GM18870 (cell line): ENCODE data around the gene TSPY2.
"Not testable (repeated sequence)": the region's sequence is repeated elsewhere in the genome, so short reads cannot be mapped to it uniquely, and the experiment has no call there.

ENCODE experiments used
- ATAC-seq: cut with Tn5 transposase; IDR thresholded peaks from one replicate; pipeline ENCODE4 v1.9.1; 2021; ENCODE audit warnings: moderate library complexity; ENCODE audit not compliant: unreplicated experiment

Gene TSPY2

GRCh38 chrY:6245923-6246322 lies at the start of gene TSPY2:
Gene TSPY2 (plus strand): TSS chrY:6246223. CDS start chrY:6246269, 46 bp downstream.
- not testable (repeated sequence) for ATAC-seq

- not testable (repeated sequence) for ATAC-seq
Observed at GRCh38 chrY:6209565-6209964, 36.5 kb upstream of the TSPY2 start.

GRCh38 chrY:6217045-6217444 lies 29.0 kb upstream of the TSPY2 start:
- ATAC-seq, result not testable (repeated sequence)

- not testable (repeated sequence) for ATAC-seq
Observed at GRCh38 chrY:6269839-6270238, 23.8 kb downstream of the TSPY2 start.
